H1 (cell line): ENCODE measurements around the gene PTMS.

Experiments
- EP300 ChIP-seq, 2 experiments: IDR thresholded peaks; 1 replicate in 1 of 2; 2 replicates in 1 of 2; pipeline ENCODE4 v1.6.1; 2011 to 2012; ENCODE audit warnings: low read depth in 2 of 2, low read length in 2 of 2, mild to moderate bottlenecking in 2 of 2, borderline replicate concordance in 1 of 2, inconsistent platforms in 1 of 2, moderate library complexity in 1 of 2
- NANOG ChIP-seq: IDR thresholded peaks from 2 replicates; pipeline ENCODE4 v1.6.1; 2011; ENCODE audit warnings: low read length, low read depth, mild to moderate bottlenecking, inconsistent platforms; ENCODE audit not compliant: insufficient read depth, poor library complexity, severe bottlenecking
- POLR2A ChIP-seq, 2 experiments: IDR thresholded peaks; 1 replicate in 1 of 2; 2 replicates in 1 of 2; pipeline ENCODE4 v1.6.1; 2011; ENCODE audit warnings: low read depth in 2 of 2, low read length in 2 of 2, mild to moderate bottlenecking in 2 of 2; ENCODE audit errors: control extremely low read depth in 1 of 2

DNA sequence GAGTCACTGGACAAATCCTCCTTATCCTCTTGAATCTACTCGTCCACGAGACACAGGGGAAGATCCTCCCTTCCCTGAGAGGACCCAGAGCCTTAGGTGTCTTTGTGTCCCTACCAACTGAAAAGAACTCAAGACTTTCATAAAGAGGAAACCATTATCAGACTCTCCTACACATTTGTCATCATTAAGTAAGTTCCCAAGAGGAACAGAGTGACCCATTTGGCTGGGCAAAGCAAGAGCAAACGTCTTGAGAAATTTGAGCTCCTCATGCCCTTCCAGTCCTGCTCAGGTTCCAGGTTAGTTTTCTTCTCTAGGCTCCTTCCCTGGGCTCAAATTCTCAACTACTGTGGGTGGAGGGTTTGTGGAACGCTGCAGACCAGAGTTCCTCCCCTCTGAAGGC is 18.9 kb upstream of the PTMS start:
- TF ChIP-seq NANOG (no peak), EP300 (IDR thresholded peaks at IDR 0.05; ENCODE audit: borderline replicate concordance in 1 of 2, low read depth in 2 of 2, low read length in 2 of 2) (no peak), POLR2A (IDR thresholded peaks at IDR 0.05; ENCODE audit: control extremely low read depth in 1 of 2, low read depth in 2 of 2, low read length in 2 of 2) (no peak)
